ENCODE data around the gene PDIA3.
A peak's percentile ranks its signal among the peaks of the same experiment; 100 is the strongest.

The PDIA3 gene

GRCh38 chr15:43776718-43777266, 30.6 kb downstream of the PDIA3 start, which contains the start of gene ELL3:
Gene ELL3 (minus strand): TSS chr15:43776966. CDS start chr15:43776901, 65 bp downstream.
- Histone ChIP-seq H3K4me1 (ENCODE audit: control insufficient read depth, insufficient read depth, low read length) (peaks cover 10% of the 10 kb centered on the region), H3K9me3 (ENCODE audit: control insufficient read depth, insufficient read depth, low read length) (no peaks in the 10 kb centered on the region), H3K9ac (ENCODE audit: low read depth, low read length) (peak within 1 kb of the TSS; percentile 55; the same call in 1 of the 2 replicates), H3K27me3 (ENCODE audit: control insufficient read depth, insufficient read depth, low read length) (no peaks in the 10 kb centered on the region), H3K4me3 (ENCODE audit: low read depth, low read length) (peak within 1 kb of the TSS; percentile 86), H3K27ac (ENCODE audit: low read depth, low read length) (peak within 1 kb of the TSS; percentile 55), H3K36me3 (ENCODE audit: control insufficient read depth, insufficient read depth, low read length) (peaks cover 26% of the 10 kb centered on the region)

DNA sequence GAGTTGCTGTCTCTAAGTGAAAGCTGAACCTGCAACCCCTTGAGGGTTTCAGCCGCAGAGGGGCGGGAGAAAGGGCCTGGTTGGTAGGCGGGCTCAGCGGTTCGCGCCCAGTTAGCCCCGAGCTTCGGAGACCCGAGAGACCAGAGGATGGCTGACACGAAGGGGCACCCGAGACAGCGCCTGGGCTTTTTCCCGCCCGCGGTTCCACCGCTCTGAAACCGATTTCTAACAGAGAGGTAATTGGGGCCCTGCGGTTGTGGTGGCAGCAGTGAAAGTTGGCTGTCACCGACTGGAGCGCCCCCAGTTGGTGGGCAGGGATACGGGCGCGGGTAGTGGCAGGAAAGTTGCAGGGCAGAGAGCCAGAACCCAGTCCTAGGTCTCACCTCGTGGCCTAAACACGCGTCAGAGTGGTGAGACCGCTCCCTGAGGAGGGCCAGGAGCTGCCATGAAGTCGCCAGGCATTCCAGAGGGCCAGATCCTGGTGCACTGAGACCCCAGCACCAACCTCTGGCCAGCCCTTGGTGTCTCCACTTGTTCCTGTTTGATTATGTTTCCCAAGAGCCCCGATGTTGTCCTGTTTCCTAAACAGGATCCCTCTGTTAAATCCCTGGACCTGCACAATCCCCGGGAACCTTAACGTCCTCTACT, 31.2 kb downstream of the PDIA3 start:
- H3K27me3 ChIP-seq (ENCODE audit: control insufficient read depth, insufficient read depth, low read length): no peaks in the 10 kb centered on the region
- peak overlapping the region; percentile 55 for H3K27ac ChIP-seq (ENCODE audit: low read depth, low read length)
- H3K4me3 ChIP-seq (ENCODE audit: low read depth, low read length): peak overlapping the region; percentile 86
- H3K9me3 ChIP-seq (ENCODE audit: control insufficient read depth, insufficient read depth, low read length): no peaks in the 10 kb centered on the region
- H3K4me1 ChIP-seq (ENCODE audit: control insufficient read depth, insufficient read depth, low read length): peaks cover 10% of the 10 kb centered on the region
- peaks cover 20% of the 10 kb centered on the region for H3K36me3 ChIP-seq (ENCODE audit: control insufficient read depth, insufficient read depth, low read length)
- 0 out of 2 replicates have a peak overlapping the region, but pooled peaks have one; percentile 7 for H3K9ac ChIP-seq (ENCODE audit: low read depth, low read length)

DNA sequence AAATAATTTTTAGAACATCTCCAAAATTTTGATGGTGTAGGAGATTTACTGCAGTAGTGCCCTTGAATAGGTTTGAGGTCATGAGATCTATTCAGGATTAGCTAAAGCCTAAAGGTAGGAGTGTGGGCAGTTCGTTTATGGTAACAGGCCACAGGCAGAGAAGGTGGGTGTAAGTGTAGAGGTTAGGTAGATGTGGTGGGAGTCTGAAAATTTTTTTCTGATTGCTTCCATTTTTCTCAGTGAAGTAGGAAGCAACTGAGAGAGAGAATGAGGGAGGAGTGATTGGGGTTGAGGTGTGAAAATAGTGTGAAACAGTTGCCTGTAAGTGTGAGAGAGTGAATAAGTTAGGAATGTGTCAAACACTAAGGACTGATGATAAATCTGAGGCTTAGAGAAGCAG, 32.8 kb downstream of the PDIA3 start:
- Histone ChIP-seq H3K27me3 (ENCODE audit: control insufficient read depth, insufficient read depth, low read length) (no peaks in the 10 kb centered on the region), H3K4me3 (ENCODE audit: low read depth, low read length) (no peak overlapping the region), H3K4me1 (ENCODE audit: control insufficient read depth, insufficient read depth, low read length) (peaks cover 10% of the 10 kb centered on the region), H3K27ac (ENCODE audit: low read depth, low read length) (no peak overlapping the region), H3K9ac (ENCODE audit: low read depth, low read length) (no peak overlapping the region), H3K9me3 (ENCODE audit: control insufficient read depth, insufficient read depth, low read length) (no peaks in the 10 kb centered on the region), H3K36me3 (ENCODE audit: control insufficient read depth, insufficient read depth, low read length) (peaks cover 6% of the 10 kb centered on the region)

GRCh38 chr15:43789409-43789808, 43.2 kb downstream of the PDIA3 start:
- H3K4me1 ChIP-seq (ENCODE audit: control insufficient read depth, insufficient read depth, low read length): peaks cover 14% of the 10 kb centered on the region
- no peak overlapping the region for H3K9ac ChIP-seq (ENCODE audit: low read depth, low read length)
- no peak overlapping the region for H3K27ac ChIP-seq (ENCODE audit: low read depth, low read length)
- H3K27me3 ChIP-seq (ENCODE audit: control insufficient read depth, insufficient read depth, low read length): no peaks in the 10 kb centered on the region
- no peak overlapping the region for H3K4me3 ChIP-seq (ENCODE audit: low read depth, low read length)
- H3K9me3 ChIP-seq (ENCODE audit: control insufficient read depth, insufficient read depth, low read length): no peaks in the 10 kb centered on the region
- H3K36me3 ChIP-seq (ENCODE audit: control insufficient read depth, insufficient read depth, low read length): peaks cover 13% of the 10 kb centered on the region

DNA sequence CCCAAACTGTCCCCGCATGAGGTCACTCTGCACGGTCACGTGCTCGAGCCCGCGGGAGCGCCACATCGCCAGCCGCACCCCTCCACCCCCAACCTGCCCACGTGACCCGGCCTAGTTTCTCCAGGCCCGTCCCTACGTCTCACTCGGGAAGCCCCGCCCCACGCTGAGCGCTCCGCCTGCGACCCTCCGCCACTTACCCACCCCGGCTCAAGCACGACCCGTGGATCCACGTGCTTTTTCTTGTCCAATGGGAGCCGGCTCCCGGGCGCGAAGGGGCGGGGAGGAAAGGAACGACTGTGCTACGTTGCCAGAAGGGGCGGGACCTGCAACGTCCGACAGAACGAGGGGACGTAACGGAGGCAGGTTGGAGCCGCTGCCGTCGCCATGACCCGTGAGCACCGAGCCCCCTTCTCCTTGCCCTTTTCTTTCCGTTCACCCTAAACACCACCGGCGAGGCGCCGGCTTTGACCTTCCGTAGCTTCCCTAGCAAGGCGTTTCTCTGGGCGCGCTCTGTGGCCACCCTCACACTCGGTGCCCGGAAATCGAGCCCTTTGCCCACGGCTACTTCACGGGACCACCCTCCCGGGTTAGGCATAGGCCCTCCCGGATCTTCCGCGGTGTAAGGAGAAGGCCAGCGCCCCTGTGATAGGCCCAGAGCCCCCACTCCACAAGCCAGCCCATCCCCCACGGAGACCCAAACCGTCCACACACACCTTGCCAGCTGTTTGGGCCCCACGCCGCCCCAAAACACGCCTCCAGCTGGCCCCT, 45.9 kb downstream of the PDIA3 start, which contains the start of gene SERF2:
TSS of gene SERF2 (plus strand) at position 328 of the 768 bp plus-strand sequence. CDS start at position 385, 57 bp downstream.
- Histone ChIP-seq H3K9ac (ENCODE audit: low read depth, low read length) (peak within 1 kb of the TSS; percentile 90), H3K36me3 (ENCODE audit: control insufficient read depth, insufficient read depth, low read length) (peaks cover 40% of the 10 kb centered on the region), H3K9me3 (ENCODE audit: control insufficient read depth, insufficient read depth, low read length) (no peaks in the 10 kb centered on the region), H3K27me3 (ENCODE audit: control insufficient read depth, insufficient read depth, low read length) (no peaks in the 10 kb centered on the region), H3K4me3 (ENCODE audit: low read depth, low read length) (peak within 1 kb of the TSS; percentile 81), H3K4me1 (ENCODE audit: control insufficient read depth, insufficient read depth, low read length) (peaks cover 36% of the 10 kb centered on the region), H3K27ac (ENCODE audit: low read depth, low read length) (peak within 1 kb of the TSS; percentile 91)

- Histone ChIP-seq H3K9ac (ENCODE audit: low read depth, low read length) (peak overlapping the region; percentile 90), H3K4me1 (ENCODE audit: control insufficient read depth, insufficient read depth, low read length) (peaks cover 36% of the 10 kb centered on the region), H3K9me3 (ENCODE audit: control insufficient read depth, insufficient read depth, low read length) (no peaks in the 10 kb centered on the region), H3K4me3 (ENCODE audit: low read depth, low read length) (peak overlapping the region; percentile 81), H3K27ac (ENCODE audit: low read depth, low read length) (peak overlapping the region; percentile 83), H3K27me3 (ENCODE audit: control insufficient read depth, insufficient read depth, low read length) (no peaks in the 10 kb centered on the region), H3K36me3 (ENCODE audit: control insufficient read depth, insufficient read depth, low read length) (peaks cover 40% of the 10 kb centered on the region)
These were observed 46.7 kb downstream of the PDIA3 start for GRCh38 chr15:43792761-43793476.

- Histone ChIP-seq H3K27ac (ENCODE audit: low read depth, low read length) (no peak overlapping the region), H3K9ac (ENCODE audit: low read depth, low read length) (no peak overlapping the region), H3K36me3 (ENCODE audit: control insufficient read depth, insufficient read depth, low read length) (peaks cover 40% of the 10 kb centered on the region), H3K4me3 (ENCODE audit: low read depth, low read length) (peak overlapping the region; percentile 81), H3K9me3 (ENCODE audit: control insufficient read depth, insufficient read depth, low read length) (no peaks in the 10 kb centered on the region), H3K4me1 (ENCODE audit: control insufficient read depth, insufficient read depth, low read length) (peaks cover 36% of the 10 kb centered on the region), H3K27me3 (ENCODE audit: control insufficient read depth, insufficient read depth, low read length) (no peaks in the 10 kb centered on the region)
These were observed 47.4 kb downstream of the PDIA3 start for GRCh38 chr15:43793647-43794046.

DNA sequence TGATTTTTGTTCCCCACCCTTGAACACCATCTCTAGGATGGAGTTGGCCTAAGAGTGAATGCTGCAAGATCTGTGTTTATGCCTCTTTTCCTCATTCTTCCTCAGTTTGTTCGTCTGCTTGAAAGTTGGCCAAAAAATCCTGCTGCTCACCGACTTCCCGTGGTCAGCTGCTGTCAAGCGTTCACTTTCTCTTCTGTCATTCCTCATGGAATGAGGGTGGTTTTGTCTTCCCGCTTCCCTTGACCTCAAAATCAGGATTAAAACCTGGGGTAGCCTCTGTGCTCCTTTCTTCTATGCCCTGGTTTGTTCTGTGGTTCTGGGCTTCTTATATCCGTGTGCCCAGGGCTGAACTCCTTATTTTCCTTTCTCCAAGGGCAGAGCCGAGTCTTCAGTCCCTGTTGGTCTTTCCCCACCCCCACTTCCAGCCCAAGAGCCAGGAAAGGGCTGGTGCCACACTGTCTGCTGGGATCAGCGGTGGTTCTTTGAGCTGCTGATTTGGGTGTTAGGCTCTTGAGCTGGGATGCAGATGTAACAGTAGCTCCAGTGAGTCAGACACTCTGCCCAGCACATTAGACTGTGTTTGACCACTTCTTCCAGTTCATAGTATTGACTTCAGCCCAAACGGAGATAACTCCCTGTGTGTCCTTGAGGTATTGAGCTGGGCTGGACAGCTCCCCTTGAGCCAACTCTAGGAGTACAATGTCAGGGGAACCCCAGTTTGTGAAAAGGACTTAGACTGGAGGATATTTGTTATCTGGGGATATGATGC, 48.2 kb downstream of the PDIA3 start:
- Histone ChIP-seq H3K4me1 (ENCODE audit: control insufficient read depth, insufficient read depth, low read length) (peaks cover 36% of the 10 kb centered on the region), H3K27me3 (ENCODE audit: control insufficient read depth, insufficient read depth, low read length) (no peaks in the 10 kb centered on the region), H3K27ac (ENCODE audit: low read depth, low read length) (peak overlapping the region; percentile 61), H3K4me3 (ENCODE audit: low read depth, low read length) (0 out of 2 replicates have a peak overlapping the region, but pooled peaks have one; percentile 15), H3K9me3 (ENCODE audit: control insufficient read depth, insufficient read depth, low read length) (no peaks in the 10 kb centered on the region), H3K36me3 (ENCODE audit: control insufficient read depth, insufficient read depth, low read length) (peaks cover 44% of the 10 kb centered on the region), H3K9ac (ENCODE audit: low read depth, low read length) (no peak overlapping the region)

GRCh38 chr15:43795197-43795596, 49.0 kb downstream of the PDIA3 start:
- H3K27me3 ChIP-seq (ENCODE audit: control insufficient read depth, insufficient read depth, low read length): no peaks in the 10 kb centered on the region
- peak overlapping the region; percentile 61 for H3K27ac ChIP-seq (ENCODE audit: low read depth, low read length)
- H3K4me3 ChIP-seq (ENCODE audit: low read depth, low read length): no peak overlapping the region
- no peaks in the 10 kb centered on the region for H3K9me3 ChIP-seq (ENCODE audit: control insufficient read depth, insufficient read depth, low read length)
- peaks cover 51% of the 10 kb centered on the region for H3K36me3 ChIP-seq (ENCODE audit: control insufficient read depth, insufficient read depth, low read length)
- no peak overlapping the region for H3K9ac ChIP-seq (ENCODE audit: low read depth, low read length)
- H3K4me1 ChIP-seq (ENCODE audit: control insufficient read depth, insufficient read depth, low read length): peaks cover 41% of the 10 kb centered on the region

- H3K36me3 ChIP-seq (ENCODE audit: control insufficient read depth, insufficient read depth, low read length): peaks cover 51% of the 10 kb centered on the region
- H3K4me3 ChIP-seq (ENCODE audit: low read depth, low read length): no peak overlapping the region
- peaks cover 42% of the 10 kb centered on the region for H3K4me1 ChIP-seq (ENCODE audit: control insufficient read depth, insufficient read depth, low read length)
- no peaks in the 10 kb centered on the region for H3K9me3 ChIP-seq (ENCODE audit: control insufficient read depth, insufficient read depth, low read length)
- no peak overlapping the region for H3K9ac ChIP-seq (ENCODE audit: low read depth, low read length)
- H3K27ac ChIP-seq (ENCODE audit: low read depth, low read length): peak overlapping the region; percentile 61
- no peaks in the 10 kb centered on the region for H3K27me3 ChIP-seq (ENCODE audit: control insufficient read depth, insufficient read depth, low read length)
These were observed 49.8 kb downstream of the PDIA3 start for GRCh38 chr15:43795997-43796396.
